Adrenal gland (tissue), 12 donors: ENCODE measurements around the gene CYP2U1. TPM values are rescaled to one million over a fixed set of nuclear protein-coding genes. Genes with fewer than 3 reads are reported as not detected.

ENCODE experiments used
- DNase-seq, 7 donors: peaks; one replicate each; pipeline ENCODE4 v3.0.0-alpha.2; 2019 to 2020
- H3K27ac ChIP-seq, 5 donors: fragments of 200-600 bp; sonication (generic) in 4 of 5; 1 replicate in 3 of 5; 2 replicates in 2 of 5; pipeline versions ENCODE4 v1.5.1 to v1.8.0; 2016 to 2020; ENCODE audit warnings: mild to moderate bottlenecking in 1 of 5
- H3K27me3 ChIP-seq: fragments of 200-600 bp; 2 replicates; pipeline ENCODE4 v1.8.0; 2021
- H3K36me3 ChIP-seq, 2 donors: fragments of 200-600 bp; replicated peaks in 1 of 2; 1 replicate in 1 of 2; 2 replicates in 1 of 2; pipeline versions ENCODE4 v1.5.1 to v1.8.0; 2018 to 2022
- H3K4me1 ChIP-seq, 2 donors: fragments of 200-600 bp; replicated peaks in 1 of 2; 1 replicate in 1 of 2; 2 replicates in 1 of 2; pipeline versions ENCODE4 v1.5.1 to v1.8.0; 2018 to 2021
- H3K4me3 ChIP-seq, 4 donors: fragments of 200-600 bp; sonication (generic) in 3 of 4; one replicate each; pipeline ENCODE4 v1.5.1; 2016 to 2018
- H3K9me3 ChIP-seq, 3 donors: fragments of 200-600 bp; sonication (generic) in 1 of 3; replicated peaks in 1 of 3; 1 replicate in 2 of 3; 2 replicates in 1 of 3; pipeline versions ENCODE4 v1.5.1 to v1.8.0; 2016 to 2021
- POLR2A ChIP-seq, 2 donors: fragments of 450-650 bp; IDR thresholded peaks; one replicate each; pipeline ENCODE4 v1.6.1; 2017; ENCODE audit warnings: antibody characterized with exemption in 2 of 2, mild to moderate bottlenecking in 2 of 2, moderate library complexity in 1 of 2
- WGBS, 4 donors: extraction: QIAGEN DNeasy Blood & Tissue Kit in 2 of 4; methylation state at CpG; one replicate each; pipeline versions ENCODE4 v1.1.5 to v1.1.7; 2013 to 2017; 5-methylcytosine and 5-hydroxymethylcytosine counted together
- intact Hi-C, 2 donors: fragments of 100-400 bp; cut with DNase I; formaldehyde crosslinking; loops; one replicate each; pipeline versions ENCODE4 v1.14.1 to v1.15.0; 2022 to 2023
- polyA plus RNA-seq, 3 donors: library from polyadenylated mRNA; stranded (reverse); fragments of 200-250 nt in 2 of 3; fragments of 350-450 nt in 1 of 3; fragmentation: Illumina TruSeq in 1 of 3; extraction: RNeasy Lipid Tissue Mini Kit (QIAGEN cat#74804) in 1 of 3; gene quantifications; one replicate each; pipeline ENCODE4 v1.2.3, GENCODE V29; 2013 to 2014
- total RNA-seq, 9 donors: library from RNA; depleted of rRNA in 4 of 9; stranded (reverse); fragments of >200 nt in 4 of 9; fragments of 120-200 nt in 1 of 9; fragmentation: NEBNext Ultra II Directional in 1 of 9; extraction: Animal tissue kit (Norgen Biotek cat#: 25700) in 1 of 9; gene quantifications; one replicate each; pipeline versions ENCODE4 v1.1.0 to v1.2.4, GENCODE V29; 2013 to 2023
- TF ChIP-seq, protein P1 (sequence below), 6 experiments: fragments of 450-650 bp in 4 of 6; fragments of 200-600 bp in 2 of 6; sonication (generic) in 1 of 6; IDR thresholded peaks; 1 replicate in 5 of 6; 2 replicates in 1 of 6; pipeline versions ENCODE4 v1.5.1 to v1.8.0; 2016 to 2021; ENCODE audit warnings: antibody characterized with exemption in 6 of 6, mild to moderate bottlenecking in 2 of 6, moderate library complexity in 1 of 6
- donor health status: healthy with polysubstance abuse.
- donor health status: Bipolar disorder and iron deficiency.
- donor health status: DM: yes; HTN: yes; CAD: no.
- donor health status: DM: no; HTN: no; CAD: no.
- donor health status: DM: no; HTN: no; CAD: no.
- donor health status: DM: yes; HTN: yes; CAD: no.

CYP2U1 gene
- total and polyA plus RNA-seq, 12 donors, result 2.3 to 21.3 (median 8.3) TPM

DNA sequence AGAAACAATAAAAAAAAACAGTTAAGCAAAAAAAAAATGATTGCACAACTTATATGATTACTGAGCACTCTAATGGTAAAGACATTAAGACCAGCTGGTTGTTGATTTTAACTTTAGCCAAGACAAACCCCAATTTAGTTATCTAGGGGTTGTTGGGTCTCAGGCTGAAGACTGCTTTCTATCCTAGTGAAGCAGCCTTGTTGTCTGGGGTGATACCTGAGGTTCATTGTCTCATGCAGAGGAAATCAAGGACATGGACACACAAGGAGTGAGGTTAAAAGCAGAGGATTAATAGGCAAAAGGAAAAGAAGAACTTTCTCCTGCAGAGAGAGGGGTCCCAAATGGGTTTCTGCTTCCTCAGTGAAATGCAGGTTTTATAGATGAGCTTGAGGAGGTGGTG, 40.0 kb upstream of the CYP2U1 start:
- peaks cover 0 to 11% (median 0%) of the 10 kb centered on the region in 3 donors for H3K9me3 ChIP-seq
- H3K36me3 ChIP-seq, result no peaks in the 10 kb centered on the region
- H3K27me3 ChIP-seq, result no peaks in the 10 kb centered on the region
- no peaks in the 10 kb centered on the region for H3K4me1 ChIP-seq
- H3K4me3 ChIP-seq, result no peak overlapping the region
- H3K27ac ChIP-seq, result no peak overlapping the region
- no peak for TF ChIP-seq POLR2A (IDR thresholded peaks at IDR 0.05)
- TF ChIP-seq, protein P1, sequence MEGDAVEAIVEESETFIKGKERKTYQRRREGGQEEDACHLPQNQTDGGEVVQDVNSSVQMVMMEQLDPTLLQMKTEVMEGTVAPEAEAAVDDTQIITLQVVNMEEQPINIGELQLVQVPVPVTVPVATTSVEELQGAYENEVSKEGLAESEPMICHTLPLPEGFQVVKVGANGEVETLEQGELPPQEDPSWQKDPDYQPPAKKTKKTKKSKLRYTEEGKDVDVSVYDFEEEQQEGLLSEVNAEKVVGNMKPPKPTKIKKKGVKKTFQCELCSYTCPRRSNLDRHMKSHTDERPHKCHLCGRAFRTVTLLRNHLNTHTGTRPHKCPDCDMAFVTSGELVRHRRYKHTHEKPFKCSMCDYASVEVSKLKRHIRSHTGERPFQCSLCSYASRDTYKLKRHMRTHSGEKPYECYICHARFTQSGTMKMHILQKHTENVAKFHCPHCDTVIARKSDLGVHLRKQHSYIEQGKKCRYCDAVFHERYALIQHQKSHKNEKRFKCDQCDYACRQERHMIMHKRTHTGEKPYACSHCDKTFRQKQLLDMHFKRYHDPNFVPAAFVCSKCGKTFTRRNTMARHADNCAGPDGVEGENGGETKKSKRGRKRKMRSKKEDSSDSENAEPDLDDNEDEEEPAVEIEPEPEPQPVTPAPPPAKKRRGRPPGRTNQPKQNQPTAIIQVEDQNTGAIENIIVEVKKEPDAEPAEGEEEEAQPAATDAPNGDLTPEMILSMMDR (IDR thresholded peaks at IDR 0.05), result no peak
- intact Hi-C loops, result no loop called here
- DNase-seq, result no peak

DNA sequence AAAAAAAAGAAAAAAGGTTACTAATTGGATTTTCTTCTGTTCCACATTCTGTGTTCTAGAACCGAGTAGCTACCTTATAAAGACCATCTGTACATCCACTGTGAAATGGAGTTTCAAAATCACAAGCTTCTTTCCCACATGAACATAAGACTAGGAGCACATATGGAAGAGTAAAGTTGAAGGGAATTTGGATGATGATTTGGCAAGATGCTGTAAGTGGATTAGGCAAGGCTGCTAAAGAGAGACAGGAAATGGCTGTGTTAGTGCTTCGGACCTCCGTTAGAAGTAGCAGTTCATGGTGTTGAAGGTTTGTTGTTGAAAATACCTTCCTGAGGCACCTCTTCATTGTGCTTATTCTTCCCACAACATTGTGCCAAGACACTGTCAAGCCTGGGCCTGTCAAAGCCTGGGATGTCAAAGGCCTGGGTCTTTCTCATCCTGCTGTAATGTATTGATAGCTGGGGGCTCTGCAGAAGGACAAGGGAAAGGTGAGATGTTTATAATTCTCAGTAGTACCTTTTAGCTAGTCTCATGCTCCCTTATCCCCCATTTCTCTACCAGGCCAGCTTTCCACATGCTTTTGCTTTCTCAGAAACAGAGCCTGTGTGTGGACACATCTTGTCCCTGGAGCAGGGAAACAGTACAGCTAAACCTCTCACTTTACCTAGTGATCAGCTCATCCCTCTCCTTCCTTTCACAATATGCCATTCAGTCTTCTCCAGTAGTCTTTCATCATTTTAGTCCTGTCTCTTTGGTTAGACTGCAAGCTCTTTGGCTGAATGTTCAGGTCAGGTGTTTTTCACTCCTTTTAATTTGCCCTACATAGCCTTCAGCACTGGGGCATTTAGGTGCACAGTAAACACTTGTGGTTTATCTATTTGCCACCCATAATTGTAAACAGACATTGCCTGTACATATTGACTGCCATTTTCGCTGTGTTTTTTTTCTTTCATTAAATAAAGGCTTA, 37.9 kb upstream of the CYP2U1 start:
- Histone ChIP-seq H3K4me1 (no peaks in the 10 kb centered on the region), H3K27me3 (no peaks in the 10 kb centered on the region), H3K9me3 (no peaks in the 10 kb centered on the region), H3K4me3 (no peak overlapping the region), H3K36me3 (no peaks in the 10 kb centered on the region), H3K27ac (no peak overlapping the region)
- intact Hi-C loops, result no loop called here
- DNase-seq, result no peak
- TF ChIP-seq, protein P1 (IDR thresholded peaks at IDR 0.05), result no peak
- no peak for TF ChIP-seq POLR2A (IDR thresholded peaks at IDR 0.05)
- WGBS, 4 donors, result 84 to 88% (median 86%) methylated on average over 4 of the region's 4 CpGs

DNA sequence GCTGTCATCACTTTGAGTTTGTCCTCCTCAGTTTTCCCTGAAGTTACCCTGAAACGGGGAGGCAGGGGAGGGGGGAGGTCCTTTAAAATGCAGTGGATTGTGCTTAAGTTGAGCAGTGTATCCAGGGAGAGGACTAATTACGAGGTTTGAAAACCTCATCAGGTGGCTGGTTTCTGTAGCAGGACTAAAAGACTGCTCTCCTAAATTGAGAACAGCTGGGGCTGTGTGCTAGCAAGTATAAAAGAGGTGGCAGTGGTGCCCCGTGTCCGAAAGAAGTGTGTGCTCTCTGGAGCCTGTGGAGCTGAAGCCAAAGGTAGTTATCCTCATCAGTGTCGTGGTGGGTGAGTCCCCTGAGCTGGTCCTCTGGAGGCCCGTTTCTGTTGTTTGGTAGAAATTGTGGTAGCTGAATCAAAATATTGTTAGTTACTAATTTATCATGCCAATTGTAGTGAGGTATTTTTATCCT, 37.2 kb upstream of the CYP2U1 start:
- no peaks in the 10 kb centered on the region for H3K36me3 ChIP-seq
- H3K27me3 ChIP-seq, result no peaks in the 10 kb centered on the region
- TF ChIP-seq POLR2A (IDR thresholded peaks at IDR 0.05), result no peak
- TF ChIP-seq, protein P1 (IDR thresholded peaks at IDR 0.05), result no peak
- H3K9me3 ChIP-seq, result no peaks in the 10 kb centered on the region
- WGBS, 4 donors, result 81 to 90% (median 87%) methylated on average over 6 of the region's 6 CpGs
- intact Hi-C loops, result no loop called here
- H3K27ac ChIP-seq, result no peak overlapping the region
- H3K4me3 ChIP-seq, result no peak overlapping the region
- DNase-seq, result no peak
- H3K4me1 ChIP-seq, result no peaks in the 10 kb centered on the region

DNA sequence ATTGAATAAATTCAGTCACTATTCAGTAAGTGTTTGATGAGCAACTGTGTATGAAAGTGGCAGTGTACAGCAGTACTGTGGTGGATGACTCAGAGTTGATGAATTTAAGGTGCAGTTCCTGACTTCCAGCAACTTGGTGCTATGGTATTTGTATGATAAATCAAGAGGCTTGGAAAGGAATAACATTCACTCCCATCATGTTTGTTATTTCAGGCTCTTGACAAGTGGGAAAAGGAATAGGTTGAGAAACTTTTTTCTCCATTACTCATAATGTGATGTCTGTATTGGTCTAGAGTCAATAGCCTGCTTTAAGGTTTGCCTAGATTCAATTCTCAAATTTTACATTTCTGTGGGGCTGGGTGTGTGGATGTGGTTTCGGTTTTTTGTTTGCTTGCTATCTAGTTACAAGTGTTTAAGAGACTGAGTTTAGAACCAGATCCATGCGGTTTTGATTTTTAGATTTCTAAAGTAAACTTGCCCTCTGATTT, 35.1 kb upstream of the CYP2U1 start:
- Histone ChIP-seq H3K27me3 (no peaks in the 10 kb centered on the region), H3K4me1 (no peaks in the 10 kb centered on the region), H3K36me3 (no peaks in the 10 kb centered on the region), H3K9me3 (no peaks in the 10 kb centered on the region), H3K27ac (no peak overlapping the region), H3K4me3 (no peak overlapping the region)
- intact Hi-C loops, result no loop called here
- DNase-seq, result no peak
- TF ChIP-seq, protein P1 (IDR thresholded peaks at IDR 0.05), result no peak
- 73 to 82% (median 77%) methylated on average over 2 of the region's 2 CpGs for WGBS, 4 donors
